H9 (cell line): ENCODE data around the gene ANKS1B. TPM values are rescaled to one million over a fixed set of nuclear protein-coding genes. Genes with fewer than 3 reads are reported as not detected.

ENCODE experiments used
- DNase-seq: peaks from one replicate; pipeline ENCODE4 v3.0.0-alpha.2; 2017
- H2AFZ ChIP-seq: one replicate; pipeline ENCODE4 v1.6.1; 2013; ENCODE audit warnings: mild to moderate bottlenecking, low read length, control low read depth, moderate library complexity
- H2AK5ac ChIP-seq: 2 replicates; pipeline ENCODE4 v1.6.1; 2013; ENCODE audit warnings: low read length, control low read depth, mixed read lengths; ENCODE audit not compliant: insufficient read length
- H2BK120ac ChIP-seq: one replicate; pipeline ENCODE4 v1.6.1; 2013; ENCODE audit warnings: low read depth, mild to moderate bottlenecking, low read length, control low read depth, inconsistent platforms; ENCODE audit not compliant: poor library complexity, severe bottlenecking
- H2BK12ac ChIP-seq: 2 replicates; pipeline ENCODE4 v1.6.1; 2013; ENCODE audit warnings: low read length, control low read depth, mixed read lengths, low read depth; ENCODE audit not compliant: insufficient read length
- H2BK15ac ChIP-seq: 2 replicates; pipeline ENCODE4 v1.6.1; 2013; ENCODE audit warnings: low read depth, low read length, control low read depth
- H2BK20ac ChIP-seq: one replicate; pipeline ENCODE4 v1.6.1; 2013; ENCODE audit warnings: low read depth, mild to moderate bottlenecking, low read length, control low read depth, inconsistent platforms; ENCODE audit not compliant: poor library complexity, severe bottlenecking
- H2BK5ac ChIP-seq: 2 replicates; pipeline ENCODE4 v1.6.1; 2013; ENCODE audit warnings: low read length, control low read depth, mixed read lengths; ENCODE audit not compliant: insufficient read length
- H3K14ac ChIP-seq: 2 replicates; pipeline ENCODE4 v1.6.1; 2013; ENCODE audit warnings: low read length, control low read depth; ENCODE audit not compliant: insufficient read depth
- H3K18ac ChIP-seq: 2 replicates; pipeline ENCODE4 v1.6.1; 2013; ENCODE audit warnings: low read depth, mild to moderate bottlenecking, mixed read lengths, low read length, control low read depth; ENCODE audit not compliant: insufficient read length
- H3K23ac ChIP-seq: 2 replicates; pipeline ENCODE4 v1.6.1; 2013; ENCODE audit warnings: low read length, control low read depth, mixed read lengths, low read depth; ENCODE audit not compliant: insufficient read length
- H3K23me2 ChIP-seq: 2 replicates; pipeline ENCODE4 v1.6.1; 2013; ENCODE audit warnings: low read depth, mild to moderate bottlenecking, mixed read lengths, low read length, control low read depth; ENCODE audit not compliant: insufficient read length, poor library complexity, severe bottlenecking
- H3K27ac ChIP-seq: 2 replicates; pipeline ENCODE4 v1.5.1; 2013; ENCODE audit warnings: low read length, control low read depth, mixed read lengths, low read depth; ENCODE audit not compliant: insufficient read length
- H3K27me3 ChIP-seq: 2 replicates; pipeline ENCODE4 v1.6.1; 2013; ENCODE audit warnings: low read length, control low read depth, inconsistent platforms; ENCODE audit not compliant: insufficient read depth
- H3K4ac ChIP-seq: 2 replicates; pipeline ENCODE4 v1.6.1; 2013; ENCODE audit warnings: low read depth, mild to moderate bottlenecking, control low read depth, inconsistent platforms, low read length, moderate library complexity
- H3K4me1 ChIP-seq: 2 replicates; pipeline ENCODE4 v1.6.1; 2013; ENCODE audit warnings: low read length, control low read depth, inconsistent platforms; ENCODE audit not compliant: insufficient read depth
- H3K4me2 ChIP-seq: 2 replicates; pipeline ENCODE4 v1.6.1; 2013; ENCODE audit warnings: low read length, control low read depth, mixed read lengths; ENCODE audit not compliant: insufficient read length, insufficient read depth
- H3K56ac ChIP-seq: 2 replicates; pipeline ENCODE4 v1.6.1; 2013; ENCODE audit warnings: low read depth, mild to moderate bottlenecking, mixed read lengths, low read length, control low read depth; ENCODE audit not compliant: insufficient read length
- H3K79me1 ChIP-seq: 2 replicates; pipeline ENCODE4 v1.6.1; 2013; ENCODE audit warnings: low read depth, mild to moderate bottlenecking, moderate library complexity, low read length, control low read depth, inconsistent platforms; ENCODE audit not compliant: insufficient read depth, poor library complexity, severe bottlenecking
- H3K79me2 ChIP-seq: 2 replicates; pipeline ENCODE4 v1.6.1; 2013; ENCODE audit warnings: low read length, control low read depth, inconsistent platforms; ENCODE audit not compliant: insufficient read depth
- H3K9ac ChIP-seq: 2 replicates; pipeline ENCODE4 v1.6.1; 2013; ENCODE audit warnings: low read length, control low read depth, mixed read lengths; ENCODE audit not compliant: insufficient read length; ENCODE audit errors: extremely low read depth
- H3K9me3 ChIP-seq: one replicate; pipeline ENCODE4 v1.6.1; 2013; ENCODE audit warnings: low read depth, low read length, inconsistent platforms; ENCODE audit not compliant: control insufficient read depth
- H3T11ph ChIP-seq: one replicate; pipeline ENCODE4 v1.6.1; 2013; ENCODE audit warnings: mild to moderate bottlenecking, low read length, control low read depth, inconsistent platforms
- H4K20me1 ChIP-seq: one replicate; pipeline ENCODE4 v1.6.1; 2013; ENCODE audit not compliant: control insufficient read depth, insufficient read length, insufficient read depth
- H4K5ac ChIP-seq: 2 replicates; pipeline ENCODE4 v1.6.1; 2013; ENCODE audit warnings: low read depth, mild to moderate bottlenecking, mixed read lengths, low read length, control low read depth; ENCODE audit not compliant: insufficient read length
- H4K8ac ChIP-seq: replicated peaks from 2 replicates; pipeline ENCODE4 v1.6.1; 2013; ENCODE audit warnings: low read length, control low read depth, mixed read lengths, low read depth; ENCODE audit not compliant: insufficient read length
- H4K91ac ChIP-seq: 2 replicates; pipeline ENCODE4 v1.6.1; 2013; ENCODE audit warnings: low read depth, mild to moderate bottlenecking, moderate library complexity, mixed read lengths, low read length, control low read depth; ENCODE audit not compliant: insufficient read length
- H3K27ac Mint-ChIP-seq, 3 experiments: 2 replicates in 2 of 3; 3 replicates in 1 of 3; pipeline ENCODE4 v1.8.0; 2020 to 2021; ENCODE audit warnings: mixed read lengths in 3 of 3, mild to moderate bottlenecking in 1 of 3, moderate library complexity in 1 of 3
- H3K27me3 Mint-ChIP-seq: 2 replicates; pipeline ENCODE4 v1.8.0; 2021; ENCODE audit warnings: low read depth, mild to moderate bottlenecking, moderate library complexity, mixed read lengths
- H3K36me3 Mint-ChIP-seq, 3 experiments: 2 replicates in 2 of 3; 3 replicates in 1 of 3; pipeline ENCODE4 v1.8.0; 2020 to 2021; ENCODE audit warnings: low read depth in 3 of 3, mixed read lengths in 3 of 3; ENCODE audit not compliant: insufficient read depth in 1 of 3
- H3K4me1 Mint-ChIP-seq, 2 experiments: 2 replicates each; pipeline ENCODE4 v1.8.0; 2020; ENCODE audit warnings: mixed read lengths in 2 of 2
- H3K4me3 Mint-ChIP-seq, 2 experiments: 2 replicates in 1 of 2; 3 replicates in 1 of 2; pipeline ENCODE4 v1.8.0; 2020 to 2021; ENCODE audit warnings: mild to moderate bottlenecking in 2 of 2, mixed read lengths in 2 of 2, moderate library complexity in 1 of 2
- H3K9me3 Mint-ChIP-seq, 2 experiments: 2 replicates in 1 of 2; 3 replicates in 1 of 2; pipeline ENCODE4 v1.8.0; 2020; ENCODE audit warnings: mild to moderate bottlenecking in 2 of 2, mixed read lengths in 2 of 2, moderate library complexity in 1 of 2
- CTCF ChIP-seq: fragments of 200-600 bp; sonication (generic); conservative IDR thresholded peaks from 3 replicates; pipeline ENCODE4 v1.8.0; 2021; ENCODE audit warnings: antibody characterized with exemption, mild to moderate bottlenecking
- WGBS: extraction: QIAGEN DNeasy Blood & Tissue Kit; methylation state at CpG from one replicate; pipeline ENCODE4 v1.1.7; 2013; ENCODE audit warnings: missing lambda C conversion rate, low lambda C conversion rate, mixed read lengths; ENCODE audit not compliant: insufficient read length; ENCODE audit errors: extremely low coverage; 5-methylcytosine and 5-hydroxymethylcytosine counted together
- total RNA-seq: library from RNA; stranded (reverse); gene quantifications from 2 replicates; pipeline ENCODE4 v1.2.1, GENCODE V29; 2021

ANKS1B gene
- total RNA-seq, 1 experiment from 2014 or later: 4.1 TPM

- WGBS: no CpG with 5 or more reads among the region's 2 CpGs
- no peak overlapping the region for H4K8ac ChIP-seq
- no peak overlapping the region for H2BK120ac ChIP-seq
- H2BK12ac ChIP-seq: no peak overlapping the region
- H3K23me2 ChIP-seq: no peaks in the 10 kb centered on the region
- H2BK15ac ChIP-seq: no peak overlapping the region
- H3K27ac ChIP-seq: no peak overlapping the region
- H4K5ac ChIP-seq: no peak overlapping the region
- no peaks in the 10 kb centered on the region for H3K79me1 ChIP-seq
- Mint-ChIP-seq H3K4me3 (peak overlapping the region in 1 of 2 experiments; percentile 61; a peak in 1 of 5 replicates), H3K27ac (peak overlapping the region; percentile 15 to 65 (median 16); a peak in 4 of 7 replicates), H3K27me3 (no peaks in the 10 kb centered on the region), H3K4me1 (peaks cover 37 to 44% of the 10 kb centered on the region in 2 experiments), H3K36me3 (no peaks in the 10 kb centered on the region), H3K9me3 (no peaks in the 10 kb centered on the region; a peak in 1 of 5 replicates)
- no peak for TF ChIP-seq CTCF
- no peaks in the 10 kb centered on the region for H4K20me1 ChIP-seq
- H2AFZ ChIP-seq: no peak overlapping the region
- no peaks in the 10 kb centered on the region for H3K27me3 ChIP-seq
- H2BK5ac ChIP-seq: no peak overlapping the region
- H2BK20ac ChIP-seq: no peak overlapping the region
- H3K56ac ChIP-seq: no peak overlapping the region
- no peak overlapping the region for H3K4ac ChIP-seq
- no peak overlapping the region for H3T11ph ChIP-seq
- no peaks in the 10 kb centered on the region for H3K79me2 ChIP-seq
- no peak overlapping the region for H4K91ac ChIP-seq
- no peak for DNase-seq
- no peak overlapping the region for H2AK5ac ChIP-seq
- H3K4me2 ChIP-seq: no peak overlapping the region
- H3K9ac ChIP-seq: no peak overlapping the region
- no peaks in the 10 kb centered on the region for H3K9me3 ChIP-seq
- H3K18ac ChIP-seq: no peak overlapping the region
- H3K14ac ChIP-seq: no peak overlapping the region
- no peak overlapping the region for H3K23ac ChIP-seq
- peaks cover 8% of the 10 kb centered on the region; the same call in 1 of the 2 replicates for H3K4me1 ChIP-seq
Measured at GRCh38 chr12:98821232-98821631, 1163.5 kb downstream of the ANKS1B start.
